HepG2 (cell line): ENCODE results near the gene CIAO2B. TPM values are rescaled to one million over a fixed set of nuclear protein-coding genes. Genes with fewer than 3 reads are reported as not detected.

Source experiments
- AHR ChIP-seq: IDR thresholded peaks from 2 replicates; pipeline ENCODE4 v1.6.1; 2018; ENCODE audit warnings: missing genetic modification reagents, missing compliant biosample characterization
- HNF1A ChIP-seq, 2 experiments: sonication (generic) in 1 of 2; formaldehyde crosslinking in 1 of 2; IDR thresholded peaks; 2 replicates each; pipeline versions ENCODE4 v1.4.0 to v1.6.1; 2016 to 2020; ENCODE audit warnings: borderline replicate concordance in 1 of 2, low read depth in 1 of 2, mild to moderate bottlenecking in 1 of 2, missing genetic modification reagents in 1 of 2
- IKZF1 ChIP-seq: fragments of 450-650 bp; IDR thresholded peaks from 2 replicates; pipeline ENCODE4 v1.7.1; 2016
- KIAA2018 ChIP-seq: sonication (generic); formaldehyde crosslinking; IDR thresholded peaks from 2 replicates; pipeline ENCODE4 v1.5.0; 2020; ENCODE audit warnings: mild to moderate bottlenecking, missing genetic modification reagents, borderline replicate concordance
- MTF2 ChIP-seq: sonication (generic); formaldehyde crosslinking; IDR thresholded peaks from 2 replicates; pipeline ENCODE4 v1.5.0; 2020; ENCODE audit warnings: missing genetic modification reagents, borderline replicate concordance
- PLRG1 ChIP-seq: fragments of 450-650 bp; conservative IDR thresholded peaks from 2 replicates; pipeline ENCODE4 v1.6.1; 2016
- SOX5 ChIP-seq: IDR thresholded peaks from 2 replicates; pipeline ENCODE4 v1.6.1; 2016; ENCODE audit warnings: borderline replicate concordance
- SRY ChIP-seq: sonication (generic); formaldehyde crosslinking; IDR thresholded peaks from 2 replicates; pipeline ENCODE4 v1.8.0; 2022; ENCODE audit warnings: mild to moderate bottlenecking, missing genetic modification reagents
- WIZ ChIP-seq: sonication (generic); formaldehyde crosslinking; IDR thresholded peaks from 2 replicates; pipeline ENCODE4 v1.5.1; 2020; ENCODE audit warnings: mild to moderate bottlenecking, missing genetic modification reagents
- ZNF788 ChIP-seq: sonication (generic); formaldehyde crosslinking; IDR thresholded peaks from 2 replicates; pipeline ENCODE4 v1.5.0; 2020; ENCODE audit warnings: mild to moderate bottlenecking, missing genetic modification reagents, borderline replicate concordance
- polyA plus RNA-seq, 8 experiments: library from polyadenylated mRNA; depleted of rRNA in 3 of 8; stranded (reverse) in 7 of 8; unstranded in 1 of 8; fragments of >200 nt; fragmentation: Illumina TruSeq in 4 of 8; extraction: Trizol in 4 of 8; gene quantifications; 2 replicates each; pipeline versions ENCODE4 v1.2.1 to v1.2.3, GENCODE V29; 2011 to 2016; ENCODE audit warnings: low read depth in 4 of 8, missing spikeins in 1 of 8, mixed read lengths in 1 of 8; ENCODE audit not compliant: insufficient read depth in 1 of 8
- total RNA-seq, 5 experiments: library from RNA; depleted of rRNA; stranded (reverse); fragments of >200 nt; fragmentation: Illumina TruSeq; extraction: Trizol; gene quantifications; 2 replicates each; pipeline ENCODE4 v1.2.3, GENCODE V29; 2016; ENCODE audit warnings: low read depth in 1 of 5
- TF ChIP-seq, protein P1 (sequence below): sonication (generic); formaldehyde crosslinking; IDR thresholded peaks from 2 replicates; pipeline ENCODE4 v1.4.0; 2020; ENCODE audit warnings: missing genetic modification reagents
- TF ChIP-seq, protein P2 (sequence below): sonication (generic); formaldehyde crosslinking; IDR thresholded peaks from 2 replicates; pipeline ENCODE4 v1.5.1; 2020; ENCODE audit warnings: missing genetic modification reagents, mild to moderate bottlenecking, borderline replicate concordance

The CIAO2B gene
- total and polyA plus RNA-seq, 2 of the 13 experiments (the other 11 are each of a cell fraction or from before 2014, with no cell fraction given): 157 to 293 TPM

DNA sequence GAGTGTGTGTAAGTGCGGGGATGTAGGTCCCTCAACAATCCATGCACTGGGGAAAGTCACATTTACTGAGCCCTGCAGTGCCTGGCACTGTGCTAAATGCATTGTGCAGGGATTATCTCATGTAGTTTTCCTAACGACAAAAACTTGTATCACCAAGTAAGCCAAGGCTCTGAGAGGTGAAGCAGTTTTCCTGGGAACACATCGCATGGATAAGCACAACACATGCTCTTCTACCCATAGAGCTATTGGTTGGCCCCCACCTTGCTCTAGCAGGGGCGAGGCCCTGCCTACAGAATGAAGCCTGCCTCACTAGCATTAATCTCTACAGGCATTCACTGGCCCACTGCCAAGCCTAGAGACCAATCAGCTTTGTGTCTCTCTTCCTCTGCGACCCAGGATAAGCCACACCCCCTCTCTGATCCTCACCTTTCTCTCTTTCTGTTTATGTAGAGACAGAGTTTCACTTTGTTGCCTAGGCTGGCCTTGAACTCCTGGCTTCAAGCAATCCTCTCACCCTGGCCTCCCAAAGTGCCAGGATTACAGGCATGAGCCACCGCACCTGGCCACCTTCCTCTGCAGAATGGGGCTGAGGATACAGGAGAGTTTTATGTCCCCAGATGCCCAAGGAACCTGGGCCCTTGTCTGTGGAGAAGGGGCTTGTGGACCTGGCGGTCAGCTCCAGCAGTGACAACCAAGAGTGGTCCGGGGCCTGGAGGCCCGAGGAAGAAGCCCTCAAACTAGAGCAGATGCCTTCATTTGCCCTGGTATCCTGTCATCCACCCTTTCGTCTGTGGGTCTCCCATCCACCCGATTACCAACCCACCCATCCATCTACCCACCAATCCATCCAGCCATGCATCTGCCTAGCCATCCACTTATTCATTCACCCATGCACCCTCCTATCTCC, 28.3 kb downstream of the CIAO2B start (continued):
- TF ChIP-seq, protein P1, sequence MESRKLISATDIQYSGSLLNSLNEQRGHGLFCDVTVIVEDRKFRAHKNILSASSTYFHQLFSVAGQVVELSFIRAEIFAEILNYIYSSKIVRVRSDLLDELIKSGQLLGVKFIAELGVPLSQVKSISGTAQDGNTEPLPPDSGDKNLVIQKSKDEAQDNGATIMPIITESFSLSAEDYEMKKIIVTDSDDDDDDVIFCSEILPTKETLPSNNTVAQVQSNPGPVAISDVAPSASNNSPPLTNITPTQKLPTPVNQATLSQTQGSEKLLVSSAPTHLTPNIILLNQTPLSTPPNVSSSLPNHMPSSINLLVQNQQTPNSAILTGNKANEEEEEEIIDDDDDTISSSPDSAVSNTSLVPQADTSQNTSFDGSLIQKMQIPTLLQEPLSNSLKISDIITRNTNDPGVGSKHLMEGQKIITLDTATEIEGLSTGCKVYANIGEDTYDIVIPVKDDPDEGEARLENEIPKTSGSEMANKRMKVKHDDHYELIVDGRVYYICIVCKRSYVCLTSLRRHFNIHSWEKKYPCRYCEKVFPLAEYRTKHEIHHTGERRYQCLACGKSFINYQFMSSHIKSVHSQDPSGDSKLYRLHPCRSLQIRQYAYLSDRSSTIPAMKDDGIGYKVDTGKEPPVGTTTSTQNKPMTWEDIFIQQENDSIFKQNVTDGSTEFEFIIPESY (CRISPR knock-in tag): no peak
- TF ChIP-seq WIZ (CRISPR knock-in tag) (peak; percentile 70), SOX5 (CRISPR knock-in tag) (peak; percentile 72; the same call in 1 of the 2 replicates), PLRG1 (no peak), ZNF788 (CRISPR knock-in tag) (peak; percentile 74; the same call in 1 of the 2 replicates), IKZF1 (no peak), SRY (peak; percentile 26; the same call in 1 of the 2 replicates), HNF1A (IDR thresholded peaks at IDR 0.05; ENCODE audit: low read depth) (no peak; the same call in 1 of the 2 replicates), HNF1A (CRISPR knock-in tag; IDR thresholded peaks at IDR 0.05; ENCODE audit: borderline replicate concordance) (peak; percentile 79; the same call in 1 of the 2 replicates), MTF2 (no peak), AHR (CRISPR knock-in tag) (no peak; the same call in 1 of the 2 replicates), KIAA2018 (CRISPR knock-in tag) (no peak)
- TF ChIP-seq, protein P2, sequence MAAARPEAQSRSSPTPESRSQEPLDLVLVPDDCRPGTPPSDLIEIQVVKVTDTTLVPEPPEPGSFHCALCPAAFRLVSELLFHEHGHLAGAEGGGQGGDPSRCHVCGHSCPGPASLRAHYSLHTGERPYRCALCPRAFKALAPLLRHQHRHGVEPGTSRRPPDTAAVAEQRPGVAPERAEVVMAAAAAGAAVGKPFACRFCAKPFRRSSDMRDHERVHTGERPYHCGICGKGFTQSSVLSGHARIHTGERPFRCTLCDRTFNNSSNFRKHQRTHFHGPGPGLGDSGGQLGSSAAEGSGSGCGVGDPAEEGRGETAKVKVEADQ (CRISPR knock-in tag): no peak
